ENCODE measurements around the gene GLMP.

Gene GLMP

DNA sequence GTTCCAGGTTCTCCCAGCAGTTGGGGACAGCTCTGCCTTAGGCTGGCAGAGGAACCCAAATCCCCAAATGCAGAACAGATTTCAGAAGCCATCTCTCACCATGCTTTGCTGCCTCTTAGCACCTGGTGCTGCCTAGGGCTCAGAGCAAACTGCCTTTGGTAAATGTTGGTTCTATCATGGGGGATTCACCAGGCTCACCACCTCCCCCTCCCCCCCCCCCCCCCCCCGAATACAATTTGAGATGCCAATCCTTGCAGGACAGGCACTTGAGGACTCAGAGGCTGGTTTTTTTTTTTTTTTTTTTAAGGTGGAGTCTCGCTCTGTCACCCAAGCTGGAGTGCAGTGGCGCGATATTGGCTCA, 47.2 kb downstream of the GLMP start:
- no peak for DNase-seq (ENCODE audit: low read depth)

DNA sequence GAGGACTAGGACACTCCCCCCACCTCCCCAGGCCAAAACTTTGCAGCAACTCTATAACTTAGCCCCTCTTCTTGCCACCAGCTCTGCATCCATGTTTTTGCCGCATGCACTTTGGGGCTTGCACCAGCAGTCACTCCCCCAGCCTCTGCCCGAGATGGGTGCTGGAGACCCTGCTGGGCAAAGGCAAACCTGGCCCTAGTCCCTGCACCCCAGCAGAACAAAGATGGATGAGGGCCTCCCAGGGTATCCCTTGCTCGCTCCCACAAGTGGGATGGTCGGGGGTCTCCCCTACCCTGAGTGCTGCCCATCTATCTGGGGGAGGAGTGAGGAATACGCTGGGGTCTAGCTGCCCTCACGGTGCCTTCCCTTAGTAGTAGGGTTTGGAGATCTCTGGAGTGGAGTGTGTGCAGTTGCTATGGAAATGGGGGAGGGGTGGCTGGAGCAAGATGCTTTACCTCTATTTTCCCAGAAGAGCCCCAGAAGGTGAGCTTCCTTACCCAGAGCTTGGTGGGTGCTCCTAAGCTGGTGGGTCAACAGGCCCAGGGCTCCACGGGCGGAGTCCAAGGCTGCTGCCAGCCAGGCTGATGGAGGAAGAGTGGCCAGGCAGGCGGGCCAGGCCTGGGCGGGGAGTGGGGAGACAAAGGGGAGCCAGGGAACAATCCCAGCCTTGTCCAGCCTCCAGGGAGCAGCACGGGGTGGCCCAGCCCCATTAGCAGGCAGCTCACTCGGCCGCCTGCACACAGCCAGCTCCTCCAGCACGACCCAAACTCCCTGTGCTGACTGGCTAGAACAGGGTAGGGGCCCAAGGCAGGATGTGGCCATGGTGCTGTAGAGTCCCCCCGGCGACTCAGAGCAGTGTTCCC, 47.8 kb downstream of the GLMP start, which contains the start of gene PAQR6:
Gene PAQR6, minus strand, starts transcription at position 597 of the 863 bp plus-strand sequence. CDS start 1,325 bp downstream, outside the sequence.
- DNase-seq (ENCODE audit: low read depth), result no peak

DNA sequence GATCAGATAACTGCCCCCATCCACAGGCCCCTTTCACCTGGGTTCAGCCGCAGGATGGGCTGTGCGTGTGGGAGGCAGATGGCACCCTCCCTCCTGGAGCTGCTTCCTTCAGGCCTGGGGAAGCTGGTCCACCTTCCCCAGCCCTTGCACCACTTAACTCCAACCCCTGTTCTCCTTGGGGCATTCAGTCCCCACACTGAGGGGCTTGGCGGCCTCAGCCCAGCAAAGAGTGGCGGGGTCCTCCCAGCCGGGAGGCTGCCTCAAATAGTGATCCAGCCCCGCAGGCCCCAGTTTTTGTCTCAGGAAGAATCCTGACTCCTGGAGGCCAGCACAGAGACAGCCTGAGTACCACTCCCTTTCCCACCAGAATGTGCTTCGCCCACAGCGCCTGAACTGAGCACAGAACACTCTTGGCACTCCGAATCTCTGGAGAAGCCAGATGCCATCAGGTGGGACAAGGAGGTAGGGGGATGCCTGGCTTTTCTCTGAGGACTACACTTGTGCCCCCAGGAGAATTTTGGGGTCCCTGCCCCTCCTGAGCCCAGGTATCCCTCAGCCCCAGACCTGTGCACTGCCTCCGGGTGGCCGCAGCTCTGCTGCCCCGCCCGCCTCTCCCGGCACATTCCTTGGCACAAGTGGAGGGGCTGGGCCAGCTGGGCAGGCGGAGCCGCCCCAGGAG, 48.6 kb downstream of the GLMP start:
- DNase-seq (ENCODE audit: low read depth), result no peak

DNA sequence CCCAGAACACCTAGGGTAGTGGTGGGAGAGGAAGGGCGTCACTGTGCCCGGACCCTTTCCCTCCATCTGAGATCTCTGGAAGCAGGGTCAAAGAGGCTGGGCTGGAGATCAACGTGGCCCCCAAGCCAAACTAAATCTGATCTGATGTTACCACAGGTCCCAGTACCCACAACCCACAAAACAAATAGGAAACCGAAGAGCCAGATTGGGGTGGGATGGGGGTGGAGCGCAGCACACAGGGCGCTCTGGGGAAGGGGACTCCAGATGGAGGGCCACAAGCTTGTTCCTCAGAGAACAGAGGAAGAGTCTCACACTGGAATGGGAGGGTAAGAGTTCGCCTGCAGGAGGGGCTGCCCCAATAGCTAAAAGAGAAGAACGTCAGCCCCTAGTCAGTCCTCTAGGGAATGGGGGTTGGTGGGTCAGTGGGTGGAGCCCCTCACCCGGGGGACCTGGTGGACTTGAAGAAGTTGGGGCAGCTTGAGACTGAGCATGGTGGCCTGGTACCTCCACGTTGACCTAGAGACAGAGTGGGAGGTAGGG, 49.2 kb downstream of the GLMP start:
- no peak for DNase-seq (ENCODE audit: low read depth)

DNA sequence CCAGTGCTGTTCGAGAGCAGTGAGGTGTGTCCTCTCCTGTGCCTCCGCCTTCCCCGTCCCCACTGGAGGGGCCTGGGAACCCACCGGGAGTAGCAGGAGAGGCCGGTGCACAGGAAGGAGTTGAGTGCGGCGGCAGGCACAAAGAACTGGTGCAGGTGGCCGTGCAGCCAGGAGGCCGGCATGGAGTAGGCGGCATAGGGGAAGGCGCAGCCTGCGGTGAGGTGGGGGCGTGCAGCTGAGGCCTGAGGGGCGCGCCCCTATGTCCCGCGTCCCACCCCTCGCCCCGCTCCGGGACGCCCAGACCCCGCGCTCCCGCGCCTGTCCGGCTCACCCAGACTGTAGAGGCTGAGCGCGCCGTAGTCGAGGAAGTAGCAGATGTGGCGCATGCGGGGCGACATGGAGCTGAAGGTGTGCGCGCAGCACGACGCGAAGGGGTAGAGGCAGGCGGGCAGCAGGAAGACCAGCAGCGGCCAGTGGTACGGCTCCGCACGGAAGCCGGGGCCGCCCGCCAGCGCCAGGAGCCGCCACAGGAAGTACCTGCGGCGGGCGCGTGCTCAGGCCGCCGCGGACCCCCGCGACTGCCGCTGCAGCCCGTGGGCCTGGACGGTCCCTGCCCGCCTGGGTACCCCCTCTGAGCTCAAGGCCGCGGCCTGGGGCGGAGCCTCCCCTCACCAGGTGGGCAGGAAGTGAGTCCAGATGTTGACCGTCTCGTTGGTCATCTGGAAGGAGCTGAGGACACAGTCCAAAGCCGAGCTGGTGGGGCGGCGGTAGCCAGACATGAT, 49.8 kb downstream of the GLMP start:
- peak; percentile 25 for DNase-seq (ENCODE audit: low read depth)

DNA sequence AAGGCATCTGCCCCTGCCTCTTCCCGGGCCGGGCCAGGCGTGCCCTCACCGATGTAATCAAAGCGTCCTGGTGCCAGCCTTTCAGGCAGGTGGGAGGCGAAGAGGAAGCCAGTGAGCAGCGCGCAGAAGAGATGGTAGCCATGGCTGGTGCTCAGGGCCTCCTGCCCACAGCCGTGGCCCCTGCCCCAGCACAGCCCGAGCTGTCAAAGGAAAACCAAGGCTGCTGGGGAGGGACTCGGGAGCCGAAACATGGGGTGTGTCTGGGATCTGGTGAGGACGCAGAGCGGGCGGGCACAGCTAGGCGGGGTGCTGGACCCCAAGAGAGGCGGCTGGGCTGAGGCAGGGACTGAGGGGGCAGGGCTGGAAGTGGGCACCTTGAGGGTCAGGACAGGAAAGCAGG, 50.8 kb downstream of the GLMP start:
- no peak for DNase-seq (ENCODE audit: low read depth)

DNA sequence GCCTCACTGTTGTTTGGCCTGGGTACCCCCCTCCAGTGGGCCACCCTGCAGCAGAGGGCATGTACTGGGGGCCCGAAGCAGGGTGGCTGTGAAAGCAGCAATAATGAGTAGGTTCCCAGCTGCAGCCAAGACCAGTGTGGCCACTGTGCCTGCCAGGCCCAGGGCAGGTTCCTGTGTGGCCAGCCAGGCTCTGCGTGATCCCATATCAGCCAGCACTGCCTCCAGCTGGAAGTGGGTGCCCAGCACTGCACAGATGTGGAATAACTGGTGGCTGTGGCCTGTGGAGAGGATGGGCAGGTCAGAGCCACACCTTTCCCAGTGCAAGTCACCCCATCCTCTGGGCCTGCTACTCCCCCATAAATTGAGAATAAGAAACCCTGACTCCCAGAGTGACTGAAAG, 51.4 kb downstream of the GLMP start:
- DNase-seq (ENCODE audit: low read depth), result no peak

DNA sequence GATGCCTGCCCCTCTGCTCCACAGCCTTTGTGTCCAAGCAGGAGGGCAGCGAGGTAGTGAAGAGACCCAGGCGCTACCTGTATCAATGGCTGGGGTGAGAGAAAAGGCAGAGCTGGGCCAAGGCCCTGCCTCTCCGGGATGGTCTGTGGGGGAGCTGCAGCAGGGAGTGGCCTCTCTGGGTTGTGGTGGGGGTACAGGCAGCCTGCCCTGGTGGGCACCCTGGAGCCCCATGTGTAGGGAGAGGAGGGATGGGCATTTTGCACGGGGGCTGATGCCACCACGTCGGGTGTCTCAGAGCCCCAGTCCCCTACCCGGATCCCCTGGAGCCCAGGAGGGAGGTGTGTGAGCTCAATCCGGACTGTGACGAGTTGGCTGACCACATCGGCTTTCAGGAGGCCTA, 52.7 kb downstream of the GLMP start:
- no peak for DNase-seq (ENCODE audit: low read depth)

Measured in activated gamma-delta T cell treated with anti-CD3 and anti-CD28 coated beads, Interleukin-2, amount 50 U/mL, for 16 hours (primary cell).